ENCODE data around the gene WDR72.

The WDR72 gene

GRCh38 chr15:53472883-53473282 is 286.6 kb downstream of the WDR72 start:
- DNase-seq (no peak), ATAC-seq (replicated peaks) (no peak)
- Mint-ChIP-seq H3K36me3 (ENCODE audit: insufficient read depth) (no peaks in the 10 kb centered on the region), H3K27me3 (no peaks in the 10 kb centered on the region), H3K27ac (no peak overlapping the region), H3K9me3 (peaks cover 3 to 20% of the 10 kb centered on the region in 2 donors), H3K4me3 (no peak overlapping the region), H3K4me1 (ENCODE audit: low read depth in 2 of 2) (no peaks in the 10 kb centered on the region)

- Mint-ChIP-seq H3K4me1 (ENCODE audit: low read depth in 2 of 2) (no peaks in the 10 kb centered on the region), H3K27ac (no peak overlapping the region), H3K36me3 (ENCODE audit: insufficient read depth) (no peaks in the 10 kb centered on the region), H3K9me3 (peaks cover 3 to 18% of the 10 kb centered on the region in 2 donors), H3K4me3 (no peak overlapping the region), H3K27me3 (no peaks in the 10 kb centered on the region)
- DNase-seq: no peak
- ATAC-seq (replicated peaks): no peak
Observed at GRCh38 chr15:53472210-53472609, 287.3 kb downstream of the WDR72 start.

- no peak overlapping the region for H3K27ac Mint-ChIP-seq
- DNase-seq (no peak), ATAC-seq (replicated peaks) (no peak)
- H3K9me3 Mint-ChIP-seq: peaks cover 3 to 14% of the 10 kb centered on the region in 2 donors
- H3K27me3 Mint-ChIP-seq: no peaks in the 10 kb centered on the region
- no peaks in the 10 kb centered on the region for H3K36me3 Mint-ChIP-seq (ENCODE audit: insufficient read depth)
- H3K4me3 Mint-ChIP-seq: no peak overlapping the region
- no peaks in the 10 kb centered on the region for H3K4me1 Mint-ChIP-seq (ENCODE audit: low read depth in 2 of 2)
Observed at GRCh38 chr15:53470743-53471142, 288.7 kb downstream of the WDR72 start.

- no peaks in the 10 kb centered on the region for H3K36me3 Mint-ChIP-seq (ENCODE audit: insufficient read depth)
- DNase-seq (no peak), ATAC-seq (replicated peaks) (no peak)
- H3K27ac Mint-ChIP-seq: no peak overlapping the region
- no peaks in the 10 kb centered on the region for H3K4me1 Mint-ChIP-seq (ENCODE audit: low read depth in 2 of 2)
- H3K4me3 Mint-ChIP-seq: no peak overlapping the region
- no peaks in the 10 kb centered on the region for H3K27me3 Mint-ChIP-seq
- H3K9me3 Mint-ChIP-seq: peaks cover 3 to 14% of the 10 kb centered on the region in 2 donors
Observed at GRCh38 chr15:53469422-53469821, 290.0 kb downstream of the WDR72 start.
